Daoy (cell line): Measurements from ENCODE around the gene CXorf51B. TPM values are rescaled to one million over a fixed set of nuclear protein-coding genes. Genes with fewer than 3 reads are reported as not detected.
"Not testable (repeated sequence)": the region's sequence is repeated elsewhere in the genome, so short reads cannot be mapped to it uniquely, and the experiment has no call there.

Experiments
- DNase-seq: peaks from one replicate; pipeline ENCODE4 v3.0.0-alpha.2; 2015; ENCODE audit warnings: low read depth
- total RNA-seq: library from RNA; depleted of rRNA; stranded (reverse); fragments of >200 nt; shearing (Covaris generic); gene quantifications from 2 replicates; pipeline ENCODE4 v1.2.3, GENCODE V29; 2014; rRNA removed

The CXorf51B gene
- total RNA-seq, result not detected in 2 replicates

DNA sequence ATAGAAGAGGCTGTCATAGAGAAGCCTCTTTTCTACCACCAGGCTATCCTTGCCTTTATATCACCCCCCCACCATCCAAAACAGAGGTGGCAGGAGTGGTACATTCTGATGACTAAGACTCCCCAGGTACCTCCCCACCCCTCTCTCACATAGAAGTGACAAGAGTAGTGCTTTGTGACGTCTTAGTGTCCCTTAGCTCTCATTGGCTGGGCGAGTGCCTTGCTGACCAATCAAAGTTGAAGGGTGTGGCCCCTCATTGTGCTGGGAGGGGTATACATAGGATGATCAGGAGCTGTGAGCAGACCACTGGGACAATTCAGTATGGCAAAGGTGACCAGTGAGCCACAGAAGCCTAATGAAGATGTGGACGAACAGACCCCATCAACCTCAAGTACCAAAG, at the start of gene CXorf51B:
Gene CXorf51B (plus strand): TSS at position 301 of the 400 bp plus-strand sequence. CDS start 21 bp downstream, at position 322.
- DNase-seq, result not testable (repeated sequence)

DNA sequence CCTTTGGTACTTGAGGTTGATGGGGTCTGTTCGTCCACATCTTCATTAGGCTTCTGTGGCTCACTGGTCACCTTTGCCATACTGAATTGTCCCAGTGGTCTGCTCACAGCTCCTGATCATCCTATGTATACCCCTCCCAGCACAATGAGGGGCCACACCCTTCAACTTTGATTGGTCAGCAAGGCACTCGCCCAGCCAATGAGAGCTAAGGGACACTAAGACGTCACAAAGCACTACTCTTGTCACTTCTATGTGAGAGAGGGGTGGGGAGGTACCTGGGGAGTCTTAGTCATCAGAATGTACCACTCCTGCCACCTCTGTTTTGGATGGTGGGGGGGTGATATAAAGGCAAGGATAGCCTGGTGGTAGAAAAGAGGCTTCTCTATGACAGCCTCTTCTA, 5.1 kb downstream of the CXorf51B start, which contains the start of gene CXorf51A:
Gene CXorf51A (minus strand): TSS at position 101 of the 400 bp plus-strand sequence. CDS start 21 bp downstream, at position 80.
- DNase-seq, result not testable (repeated sequence)

DNA sequence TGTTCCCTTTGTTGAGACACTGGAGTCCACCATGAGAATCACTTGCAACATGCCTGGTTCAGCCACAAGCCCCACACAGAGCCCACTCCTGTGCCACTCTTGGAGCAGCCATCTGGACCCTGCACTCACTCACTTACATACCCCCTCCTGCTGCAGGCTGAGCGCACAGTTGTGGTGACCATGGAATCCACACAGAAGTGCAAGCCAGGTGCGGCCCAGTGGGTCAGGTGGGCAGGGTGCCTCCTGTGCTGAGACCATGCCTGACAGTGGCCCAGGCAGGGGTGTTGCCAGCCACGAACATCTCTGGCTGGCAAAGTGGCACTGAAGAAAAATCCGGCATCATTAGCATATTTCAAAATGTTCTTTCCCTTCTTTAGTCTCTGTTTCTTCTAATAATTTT, 22.4 kb downstream of the CXorf51B start:
- DNase-seq, result no peak

- DNase-seq, result no peak
Observed at GRCh38 chrX:146854281-146854680, 44.7 kb downstream of the CXorf51B start.

Other genes with a start within 250 kb of the CXorf51B start
- gene CXorf51A, start 5.0 kb downstream of the CXorf51B start, total RNA-seq, result not detected in 2 replicates